Upper lobe of left lung (tissue), 6 donors: ENCODE results near the gene DNAH17. TPM values are rescaled to one million over a fixed set of nuclear protein-coding genes. Genes with fewer than 3 reads are reported as not detected.

Source experiments
- ATAC-seq, 2 donors: fragments of 200-7000 bp; cut with Tn5 transposase; one replicate each; pipeline ENCODE4 v1.9.1; 2022; ENCODE audit warnings: mild to moderate bottlenecking in 2 of 2, moderate library complexity in 2 of 2; ENCODE audit not compliant: low FRiP score in 2 of 2
- DNase-seq, 2 donors: peaks; one replicate each; pipeline ENCODE4 v3.0.0-alpha.2; 2019 to 2020
- H3K27ac ChIP-seq, 4 donors: fragments of 200-600 bp; sonication (generic); one replicate each; pipeline ENCODE4 v1.5.1; 2016 to 2019
- H3K27me3 ChIP-seq, 4 donors: fragments of 200-600 bp; sonication (generic); one replicate each; pipeline ENCODE4 v1.5.1; 2017 to 2019
- H3K36me3 ChIP-seq, 4 donors: fragments of 200-600 bp; sonication (generic); one replicate each; pipeline ENCODE4 v1.5.1; 2016 to 2019
- H3K4me1 ChIP-seq, 4 donors: fragments of 200-600 bp; sonication (generic); one replicate each; pipeline ENCODE4 v1.5.1; 2018 to 2019
- H3K4me3 ChIP-seq, 4 donors: fragments of 200-600 bp; sonication (generic); one replicate each; pipeline ENCODE4 v1.5.1; 2017 to 2019; ENCODE audit warnings: mild to moderate bottlenecking in 2 of 4, moderate library complexity in 1 of 4
- H3K9me3 ChIP-seq, 4 donors: fragments of 200-600 bp; sonication (generic); one replicate each; pipeline ENCODE4 v1.5.1; 2018 to 2019
- EP300 ChIP-seq, 4 donors: sonication (generic); formaldehyde crosslinking; IDR thresholded peaks; one replicate each; pipeline ENCODE4 v1.5.1; 2017; ENCODE audit warnings: antibody characterized with exemption in 4 of 4, control low read depth in 2 of 4
- POLR2A ChIP-seq, 4 donors: fragments of 450-650 bp; IDR thresholded peaks; one replicate each; pipeline ENCODE4 v1.5.1; 2016 to 2017; ENCODE audit warnings: antibody characterized with exemption in 4 of 4, mild to moderate bottlenecking in 2 of 4
- POLR2AphosphoS5 ChIP-seq, 2 donors: sonication (generic); formaldehyde crosslinking; IDR thresholded peaks; one replicate each; pipeline ENCODE4 v1.5.1; 2017; ENCODE audit warnings: antibody characterized with exemption in 2 of 2
- WGBS, 2 donors: methylation state at CpG; one replicate each; pipeline ENCODE4 v1.1.5; 2017 to 2018; 5-methylcytosine and 5-hydroxymethylcytosine counted together
- total RNA-seq, 6 donors: library from RNA; depleted of rRNA in 4 of 6; stranded (reverse); fragments of >200 nt in 4 of 6; gene quantifications; one replicate each; pipeline versions ENCODE4 v1.1.0 to v1.2.1, GENCODE V29; 2016 to 2021
- TF ChIP-seq, protein P1 (sequence below), 6 experiments: fragments of 450-650 bp in 4 of 6; fragments of 200-600 bp in 2 of 6; sonication (generic) in 2 of 6; IDR thresholded peaks; one replicate each; pipeline ENCODE4 v1.5.1; 2016 to 2019; ENCODE audit warnings: antibody characterized with exemption in 6 of 6
- donor health status: DM: no; HTN: no; CAD: no; lungs with moderate emphysema.
- donor health status: DM: no; HTN: yes; CAD: no; lungs with severe emphysema.

Gene DNAH17
- total RNA-seq, 6 donors from 2014 or later, result 2.0 to 21.0 (median 3.7) TPM

DNA sequence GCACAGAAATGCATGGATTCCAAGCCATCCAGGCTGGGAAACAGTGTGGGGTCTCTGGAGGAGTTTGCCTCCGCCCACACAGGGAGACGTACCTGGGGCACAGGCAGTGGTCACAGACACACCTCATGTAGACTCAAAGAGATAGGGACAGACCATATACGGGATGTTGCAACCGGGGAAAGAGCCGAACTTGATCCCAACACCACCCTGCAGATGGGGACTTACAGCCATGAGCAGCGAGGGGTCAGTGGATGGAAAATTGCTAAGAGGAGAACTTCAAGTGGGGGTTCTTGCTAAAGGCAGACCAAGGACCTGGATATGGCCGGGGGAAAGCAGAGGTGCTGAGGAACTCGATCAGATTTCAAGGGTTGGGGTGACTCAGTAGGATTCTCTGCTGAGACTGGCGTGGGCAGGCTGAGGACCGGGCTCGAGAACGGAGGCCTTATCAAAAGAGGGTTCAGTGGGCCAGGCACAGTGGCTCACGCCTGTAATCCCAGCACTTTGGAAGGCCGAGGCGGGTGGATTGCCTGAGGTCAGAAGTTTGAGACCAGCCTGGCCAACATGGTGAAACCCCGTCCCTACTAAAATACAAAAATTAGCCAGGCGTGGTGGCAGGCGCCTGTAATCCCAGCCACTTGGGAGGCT lies 12.0 kb upstream of the DNAH17 start:
- ATAC-seq, result no peak
- Histone ChIP-seq H3K27me3 (no peaks in the 10 kb centered on the region), H3K4me3 (no peak overlapping the region), H3K27ac (no peak overlapping the region), H3K9me3 (no peaks in the 10 kb centered on the region), H3K36me3 (no peaks in the 10 kb centered on the region), H3K4me1 (peaks cover 15 to 25% (median 17%) of the 10 kb centered on the region in 4 donors)
- TF ChIP-seq EP300 (IDR thresholded peaks at IDR 0.05) (no peak), POLR2A (IDR thresholded peaks at IDR 0.05) (no peak), POLR2AphosphoS5 (IDR thresholded peaks at IDR 0.05) (no peak)
- TF ChIP-seq, protein P1, sequence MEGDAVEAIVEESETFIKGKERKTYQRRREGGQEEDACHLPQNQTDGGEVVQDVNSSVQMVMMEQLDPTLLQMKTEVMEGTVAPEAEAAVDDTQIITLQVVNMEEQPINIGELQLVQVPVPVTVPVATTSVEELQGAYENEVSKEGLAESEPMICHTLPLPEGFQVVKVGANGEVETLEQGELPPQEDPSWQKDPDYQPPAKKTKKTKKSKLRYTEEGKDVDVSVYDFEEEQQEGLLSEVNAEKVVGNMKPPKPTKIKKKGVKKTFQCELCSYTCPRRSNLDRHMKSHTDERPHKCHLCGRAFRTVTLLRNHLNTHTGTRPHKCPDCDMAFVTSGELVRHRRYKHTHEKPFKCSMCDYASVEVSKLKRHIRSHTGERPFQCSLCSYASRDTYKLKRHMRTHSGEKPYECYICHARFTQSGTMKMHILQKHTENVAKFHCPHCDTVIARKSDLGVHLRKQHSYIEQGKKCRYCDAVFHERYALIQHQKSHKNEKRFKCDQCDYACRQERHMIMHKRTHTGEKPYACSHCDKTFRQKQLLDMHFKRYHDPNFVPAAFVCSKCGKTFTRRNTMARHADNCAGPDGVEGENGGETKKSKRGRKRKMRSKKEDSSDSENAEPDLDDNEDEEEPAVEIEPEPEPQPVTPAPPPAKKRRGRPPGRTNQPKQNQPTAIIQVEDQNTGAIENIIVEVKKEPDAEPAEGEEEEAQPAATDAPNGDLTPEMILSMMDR (IDR thresholded peaks at IDR 0.05), result no peak
- 94% methylated on average over 16 to 18 of the region's 18 CpGs for WGBS, 2 donors
- no peak for DNase-seq

- H3K9me3 ChIP-seq, result no peaks in the 10 kb centered on the region
- H3K4me1 ChIP-seq, result peaks cover 15 to 25% (median 17%) of the 10 kb centered on the region in 4 donors
- H3K4me3 ChIP-seq, result no peak overlapping the region
- H3K27ac ChIP-seq, result no peak overlapping the region
- 87 to 89% methylated on average over 3 to 16 of the region's 16 CpGs for WGBS, 2 donors
- no peak for DNase-seq
- ATAC-seq, result no peak
- TF ChIP-seq EP300 (IDR thresholded peaks at IDR 0.05), result no peak
- H3K27me3 ChIP-seq, result no peaks in the 10 kb centered on the region
- no peaks in the 10 kb centered on the region for H3K36me3 ChIP-seq
Measured at GRCh38 chr17:78588258-78589030, 11.2 kb upstream of the DNAH17 start.

- Histone ChIP-seq H3K4me1 (peaks cover 0 to 8% (median 0%) of the 10 kb centered on the region in 4 donors), H3K4me3 (no peak overlapping the region), H3K36me3 (no peaks in the 10 kb centered on the region), H3K9me3 (no peaks in the 10 kb centered on the region), H3K27ac (no peak overlapping the region), H3K27me3 (no peaks in the 10 kb centered on the region)
- TF ChIP-seq POLR2A (IDR thresholded peaks at IDR 0.05), result no peak
- ATAC-seq (no peak), DNase-seq (no peak)
- WGBS, 2 donors, result 91 to 94% methylated on average over 8 of the region's 8 CpGs
Measured at GRCh38 chr17:78585006-78585630, 7.9 kb upstream of the DNAH17 start.

- no peak for DNase-seq
- Histone ChIP-seq H3K36me3 (no peaks in the 10 kb centered on the region), H3K27ac (no peak overlapping the region), H3K4me3 (no peak overlapping the region), H3K9me3 (no peaks in the 10 kb centered on the region), H3K4me1 (peaks cover 0 to 8% (median 0%) of the 10 kb centered on the region in 4 donors), H3K27me3 (no peaks in the 10 kb centered on the region)
- TF ChIP-seq, protein P1 (IDR thresholded peaks at IDR 0.05), result no peak
- TF ChIP-seq EP300 (IDR thresholded peaks at IDR 0.05) (no peak), POLR2A (IDR thresholded peaks at IDR 0.05) (no peak), POLR2AphosphoS5 (IDR thresholded peaks at IDR 0.05) (no peak)
- ATAC-seq, result peak in 1 of 2 donors; percentile 54
- 57 to 100% methylated on average over 1 to 4 of the region's 4 CpGs for WGBS, 2 donors
Measured at GRCh38 chr17:78583091-78583490, 5.9 kb upstream of the DNAH17 start.

DNA sequence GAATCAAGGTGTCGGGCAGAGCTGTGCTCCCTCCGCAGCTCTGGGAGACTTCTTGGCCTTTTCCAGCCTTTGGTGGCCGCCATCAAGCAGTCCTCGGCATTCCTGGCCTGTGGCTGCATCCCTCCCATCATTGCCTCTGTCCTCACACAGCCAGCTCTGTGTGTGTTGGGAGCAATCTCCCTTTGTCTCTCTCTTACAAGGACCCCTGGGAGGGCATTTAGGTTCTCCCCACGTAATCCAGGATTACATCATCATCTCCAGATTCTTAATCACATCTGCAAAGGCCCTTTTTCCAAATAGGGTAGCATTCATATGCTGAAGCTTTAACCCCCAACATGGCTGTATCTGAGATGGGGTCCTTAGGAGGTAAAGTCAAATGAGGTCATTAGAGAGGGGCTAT lies 4.1 kb upstream of the DNAH17 start:
- no peak for TF ChIP-seq EP300 (IDR thresholded peaks at IDR 0.05)
- no peak for TF ChIP-seq POLR2A (IDR thresholded peaks at IDR 0.05)
- TF ChIP-seq, protein P1 (IDR thresholded peaks at IDR 0.05), result no peak
- TF ChIP-seq POLR2AphosphoS5 (IDR thresholded peaks at IDR 0.05), result no peak
- Histone ChIP-seq H3K9me3 (no peaks in the 10 kb centered on the region), H3K4me3 (no peak overlapping the region), H3K27ac (no peak overlapping the region), H3K27me3 (no peaks in the 10 kb centered on the region), H3K36me3 (no peaks in the 10 kb centered on the region), H3K4me1 (peaks cover 0 to 8% (median 0%) of the 10 kb centered on the region in 4 donors)
- no peak for DNase-seq
- no peak for ATAC-seq
- WGBS, 2 donors, result 83 to 94% methylated on average over 5 of the region's 5 CpGs
